Measurements from ENCODE around the gene CRIP3.

DNA sequence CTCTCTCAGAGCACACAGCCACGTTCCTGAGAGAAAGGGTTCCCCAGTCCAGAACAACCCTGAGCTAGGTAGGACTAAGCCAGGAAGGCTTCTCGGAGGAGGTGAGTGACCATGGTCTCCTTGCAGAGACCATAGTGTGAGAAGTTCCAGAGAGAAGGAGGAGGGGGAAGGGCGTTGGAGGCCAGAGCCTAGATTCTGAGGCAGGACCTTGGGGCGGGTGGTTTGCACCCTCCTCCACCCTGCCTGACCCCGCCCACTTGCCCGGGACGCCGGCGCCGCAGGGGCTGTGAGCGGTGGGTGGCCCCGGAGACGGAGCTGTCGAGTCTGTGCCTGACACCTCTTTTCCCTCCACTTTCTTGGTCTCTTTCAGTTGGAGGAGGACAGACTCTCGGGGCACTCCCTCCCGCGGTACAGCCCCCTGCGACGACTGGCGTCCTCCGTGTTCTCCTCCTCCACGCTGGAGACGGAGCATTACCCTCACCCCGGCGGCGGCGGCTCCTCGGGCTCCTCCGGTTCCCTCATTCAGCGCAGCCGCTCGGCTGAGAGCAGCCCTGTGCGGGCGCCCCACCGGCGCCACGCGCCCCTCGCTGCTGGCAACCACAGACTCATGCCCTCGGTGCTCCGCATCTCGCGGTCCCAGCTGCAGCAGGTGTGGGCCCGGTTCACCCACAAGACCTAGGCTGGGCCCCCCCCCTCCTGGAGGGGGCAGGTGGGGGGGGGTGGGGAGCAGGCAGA, 39.2 kb downstream of the CRIP3 start:
- TF ChIP-seq, protein P1, sequence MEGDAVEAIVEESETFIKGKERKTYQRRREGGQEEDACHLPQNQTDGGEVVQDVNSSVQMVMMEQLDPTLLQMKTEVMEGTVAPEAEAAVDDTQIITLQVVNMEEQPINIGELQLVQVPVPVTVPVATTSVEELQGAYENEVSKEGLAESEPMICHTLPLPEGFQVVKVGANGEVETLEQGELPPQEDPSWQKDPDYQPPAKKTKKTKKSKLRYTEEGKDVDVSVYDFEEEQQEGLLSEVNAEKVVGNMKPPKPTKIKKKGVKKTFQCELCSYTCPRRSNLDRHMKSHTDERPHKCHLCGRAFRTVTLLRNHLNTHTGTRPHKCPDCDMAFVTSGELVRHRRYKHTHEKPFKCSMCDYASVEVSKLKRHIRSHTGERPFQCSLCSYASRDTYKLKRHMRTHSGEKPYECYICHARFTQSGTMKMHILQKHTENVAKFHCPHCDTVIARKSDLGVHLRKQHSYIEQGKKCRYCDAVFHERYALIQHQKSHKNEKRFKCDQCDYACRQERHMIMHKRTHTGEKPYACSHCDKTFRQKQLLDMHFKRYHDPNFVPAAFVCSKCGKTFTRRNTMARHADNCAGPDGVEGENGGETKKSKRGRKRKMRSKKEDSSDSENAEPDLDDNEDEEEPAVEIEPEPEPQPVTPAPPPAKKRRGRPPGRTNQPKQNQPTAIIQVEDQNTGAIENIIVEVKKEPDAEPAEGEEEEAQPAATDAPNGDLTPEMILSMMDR (IDR thresholded peaks at IDR 0.05) = no peak
- TF ChIP-seq POLR2A (IDR thresholded peaks at IDR 0.05) = peak in 1 of 3 donors; percentile 21
